Activated CD8-positive, alpha-beta memory T cell treated with anti-CD3 and anti-CD28 coated beads for 36 hours (primary cell): ENCODE measurements around the gene HOXB7. TPM values are rescaled to one million over a fixed set of nuclear protein-coding genes. Genes with fewer than 3 reads are reported as not detected.

ENCODE experiments used
- CTCF ChIA-PET: fragments of 350-600 bp; sonication (Branson Sonifier 250); formaldehyde crosslinking; loops from one replicate; lab custom pipeline; 2021; ENCODE audit warnings: antibody characterized with exemption; lab: Charles Lee
- POLR2A ChIA-PET: fragments of 350-600 bp; sonication (Branson Sonifier 250); formaldehyde crosslinking; loops from one replicate; lab custom pipeline; 2021; ENCODE audit warnings: antibody characterized with exemption; lab: Charles Lee
- total RNA-seq, 2 experiments: library from RNA; stranded (reverse); gene quantifications; one replicate each; pipeline ENCODE4 v1.2.3, GENCODE V29; 2021

HOXB7 gene
- total RNA-seq, result under 1 TPM; 0.59 to 0.73 TPM

- ChIA-PET POLR2A (interaction anchor here (0.6 kb wide), 2 partner anchors 228 to 534 kb away, joined by 4 to 12 read pairs; no protein-coding TSS in a partner anchor), CTCF (interaction anchor here (0.6 to 3.6 kb wide), 6 partner anchors 8 to 111 kb away, joined by 3 to 24 read pairs (median 6); partner anchors contain the start of gene HOXB5)
These were observed at the start of gene HOXB7 for GRCh38 chr17:48610282-48611211. Gene HOXB7 (minus strand): TSS chr17:48611017. CDS start chr17:48610918, 99 bp downstream.

- CTCF ChIA-PET, result no interaction called here
- POLR2A ChIA-PET, result no interaction called here
These were observed 45.1 kb upstream of the HOXB7 start for GRCh38 chr17:48655913-48656312.

GRCh38 chr17:48649741-48650140, 38.9 kb upstream of the HOXB7 start:
- CTCF ChIA-PET, result interaction anchor here (0.6 to 1.1 kb wide), 4 partner anchors 29 to 958 kb away, joined by 3 read pairs; no protein-coding TSS in a partner anchor
- POLR2A ChIA-PET, result no interaction called here

- POLR2A ChIA-PET, result no interaction called here
- CTCF ChIA-PET, result interaction anchor here (2.3 kb wide), 1 partner anchor 12 kb away, joined by 8 read pairs; no protein-coding TSS in a partner anchor
These were observed 37.1 kb upstream of the HOXB7 start for GRCh38 chr17:48647963-48648245.

GRCh38 chr17:48647103-48647962, 36.5 kb upstream of the HOXB7 start:
- ChIA-PET CTCF (interaction anchor here (2.3 kb wide), 1 partner anchor 11 kb away, joined by 8 read pairs; no protein-coding TSS in a partner anchor), POLR2A (interaction anchor here (0.6 kb wide), 1 partner anchor 764 kb away, joined by 3 read pairs; no protein-coding TSS in a partner anchor)

- POLR2A ChIA-PET, result no interaction called here
- CTCF ChIA-PET, result interaction anchor here (0.6 to 2.3 kb wide), 2 partner anchors 11 to 569 kb away, joined by 3 to 8 read pairs; no protein-coding TSS in a partner anchor
These were observed 35.6 kb upstream of the HOXB7 start for GRCh38 chr17:48646183-48647102.

GRCh38 chr17:48645639-48646182, 34.9 kb upstream of the HOXB7 start:
- POLR2A ChIA-PET, result no interaction called here
- CTCF ChIA-PET, result interaction anchor here (0.6 to 2.3 kb wide), 3 partner anchors 10 to 569 kb away, joined by 3 to 8 read pairs (median 3); no protein-coding TSS in a partner anchor

GRCh38 chr17:48644910-48645557, 34.2 kb upstream of the HOXB7 start:
- ChIA-PET POLR2A (no interaction called here), CTCF (interaction anchor here (1.6 kb wide), 1 partner anchor 80 kb away, joined by 3 read pairs; no protein-coding TSS in a partner anchor)

- CTCF ChIA-PET, result interaction anchor here (0.9 to 1.6 kb wide), 2 partner anchors 25 to 80 kb away, joined by 3 read pairs; no protein-coding TSS in a partner anchor
- POLR2A ChIA-PET, result no interaction called here
These were observed 33.3 kb upstream of the HOXB7 start for GRCh38 chr17:48644159-48644558.

- POLR2A ChIA-PET, result no interaction called here
- CTCF ChIA-PET, result interaction anchor here (0.9 kb wide), 1 partner anchor 25 kb away, joined by 3 read pairs; no protein-coding TSS in a partner anchor
These were observed 32.8 kb upstream of the HOXB7 start for GRCh38 chr17:48643697-48644012.

- ChIA-PET POLR2A (no interaction called here), CTCF (no interaction called here)
These were observed 32.3 kb upstream of the HOXB7 start for GRCh38 chr17:48642843-48643696.

- CTCF ChIA-PET, result no interaction called here
- POLR2A ChIA-PET, result no interaction called here
These were observed 31.4 kb upstream of the HOXB7 start for GRCh38 chr17:48642059-48642842.

- ChIA-PET POLR2A (no interaction called here), CTCF (interaction anchor here (0.7 kb wide), 1 partner anchor 13 kb away, joined by 3 read pairs; no protein-coding TSS in a partner anchor)
These were observed 30.8 kb upstream of the HOXB7 start for GRCh38 chr17:48641541-48642058.

- ChIA-PET POLR2A (no interaction called here), CTCF (interaction anchor here (0.7 kb wide), 1 partner anchor 12 kb away, joined by 3 read pairs; no protein-coding TSS in a partner anchor)
These were observed 30.0 kb upstream of the HOXB7 start for GRCh38 chr17:48640858-48641180.

GRCh38 chr17:48639982-48640857, 29.4 kb upstream of the HOXB7 start:
- POLR2A ChIA-PET, result no interaction called here

More at GRCh38 chr17:48639982-48640857, 29.4 kb upstream of the HOXB7 start:
- CTCF ChIA-PET, result no interaction called here
